ENCODE data around the gene SDCCAG8. TPM values are rescaled to one million over a fixed set of nuclear protein-coding genes. Genes with fewer than 3 reads are reported as not detected.

SDCCAG8 gene
- polyA plus RNA-seq, 2 of the 4 experiments (the other 2 are of a cell fraction) = 48.8 to 64.8 TPM

GRCh38 chr1:243505986-243506689, 250.3 kb downstream of the SDCCAG8 start:
- Histone ChIP-seq H3K4me2 (no peak overlapping the region), H3K4me3 (no peak overlapping the region), H3K9me3 (no peaks in the 10 kb centered on the region), H3K4me1 (no peaks in the 10 kb centered on the region), H3K27ac (no peak overlapping the region)
- ChIA-PET CTCF (interaction anchor here (0.9 to 1.5 kb wide), 2 partner anchors 16 to 793 kb away, joined by 3 to 4 read pairs; no protein-coding TSS in a partner anchor), POLR2A (no interaction called here)
- no peak for DNase-seq (ENCODE audit: low read depth in 1 of 2, low spot score in 1 of 2)
- TF ChIP-seq HDAC2 (IDR thresholded peaks at IDR 0.05) (no peak), USF2 (IDR thresholded peaks at IDR 0.05) (no peak), FOXS1 (CRISPR knock-in tag; IDR thresholded peaks at IDR 0.05) (no peak), RARB (CRISPR knock-in tag; IDR thresholded peaks at IDR 0.05) (no peak), ELK1 (IDR thresholded peaks at IDR 0.05; ENCODE audit: low read depth, low read length) (no peak), CBX2 (IDR thresholded peaks at IDR 0.05; ENCODE audit: borderline replicate concordance, low read depth) (no peak), TP53 (CRISPR knock-in tag; IDR thresholded peaks at IDR 0.05) (no peak), HOXB13 (CRISPR knock-in tag; IDR thresholded peaks at IDR 0.05; ENCODE audit: low read depth) (no peak), ATOH8 (CRISPR knock-in tag; IDR thresholded peaks at IDR 0.05; ENCODE audit: low read depth) (no peak), MAZ (IDR thresholded peaks at IDR 0.05; ENCODE audit: borderline replicate concordance, low read depth, low read length) (no peak), HES2 (IDR thresholded peaks at IDR 0.05) (no peak), SREBF2 (IDR thresholded peaks at IDR 0.05) (no peak), BCL3 (IDR thresholded peaks at IDR 0.05) (no peak), HOXA7 (CRISPR knock-in tag; IDR thresholded peaks at IDR 0.05) (no peak)
- ATAC-seq = no peak
- no peak for FAIRE-seq
- WGBS (ENCODE audit: missing lambda C conversion rate) = 84% methylated on average over 10 of the region's 10 CpGs

GRCh38 chr1:243507001-243507671, 251.3 kb downstream of the SDCCAG8 start:
- FAIRE-seq (no peak), ATAC-seq (no peak), DNase-seq (ENCODE audit: low read depth in 1 of 2, low spot score in 1 of 2) (no peak)
- CTCF ChIA-PET = interaction anchor here (0.9 to 1.5 kb wide), 2 partner anchors 17 to 792 kb away, joined by 3 to 4 read pairs; no protein-coding TSS in a partner anchor
- POLR2A ChIA-PET = no interaction called here
- no peak for TF ChIP-seq EHF (CRISPR knock-in tag; IDR thresholded peaks at IDR 0.05)
- TF ChIP-seq TP53 (CRISPR knock-in tag; IDR thresholded peaks at IDR 0.05) = no peak
- TF ChIP-seq CBX2 (IDR thresholded peaks at IDR 0.05; ENCODE audit: borderline replicate concordance, low read depth) = no peak
- no peak for TF ChIP-seq CBX8 (IDR thresholded peaks at IDR 0.05)
- TF ChIP-seq HOXB5 (CRISPR knock-in tag; IDR thresholded peaks at IDR 0.05) = no peak
- Histone ChIP-seq H3K4me1 (no peaks in the 10 kb centered on the region), H3K4me3 (no peak overlapping the region), H3K4me2 (no peak overlapping the region), H3K27ac (no peak overlapping the region), H3K9me3 (no peaks in the 10 kb centered on the region)
- 98% methylated on average over 5 of the region's 5 CpGs for WGBS (ENCODE audit: missing lambda C conversion rate)

Data from A549 (cell line).